Measurements from ENCODE around the gene S1PR1.
"Not testable (repeated sequence)": the region's sequence is repeated elsewhere in the genome, so short reads cannot be mapped to it uniquely, and the experiment has no call there.

The S1PR1 gene

GRCh38 chr1:101220906-101221305 is 15.9 kb upstream of the S1PR1 start:
- no peak for DNase-seq

- DNase-seq = no peak
Measured at GRCh38 chr1:101221945-101222429, 14.8 kb upstream of the S1PR1 start.

- no peak for DNase-seq
Measured at GRCh38 chr1:101227837-101228236, 9.0 kb upstream of the S1PR1 start.

DNA sequence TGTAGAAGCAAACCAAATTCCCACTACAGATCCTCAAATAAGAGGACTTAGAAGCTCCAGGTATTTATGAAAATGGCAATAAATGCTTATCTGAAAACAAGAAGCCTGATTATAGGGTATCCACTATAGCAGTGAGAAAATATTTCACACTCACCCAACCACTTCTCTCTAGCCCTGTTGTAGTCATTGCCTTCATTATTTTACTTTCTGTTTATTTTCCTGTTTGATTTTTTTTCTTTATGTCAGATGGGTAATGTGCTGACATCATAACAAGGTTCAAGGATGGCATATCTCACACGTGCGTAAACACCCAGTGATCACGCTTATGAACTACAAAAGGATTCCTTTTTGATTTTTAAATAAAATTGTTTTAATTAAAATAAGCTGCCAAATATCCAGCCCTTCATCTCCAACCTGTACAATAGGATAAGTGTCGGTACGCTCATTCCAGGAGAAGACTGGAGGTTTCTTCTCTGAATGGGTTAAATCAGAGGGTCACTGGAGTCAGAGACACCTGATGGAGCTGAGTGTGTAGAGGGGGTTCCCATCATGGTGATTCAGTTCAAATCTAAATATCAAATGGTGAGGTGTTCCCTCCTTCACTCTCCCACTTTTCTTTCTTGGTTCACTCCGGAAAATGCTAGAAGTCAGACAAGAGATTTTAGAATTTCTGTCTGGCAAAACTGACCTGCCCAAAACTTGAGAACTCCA is 8.2 kb upstream of the S1PR1 start:
- DNase-seq = no peak

DNA sequence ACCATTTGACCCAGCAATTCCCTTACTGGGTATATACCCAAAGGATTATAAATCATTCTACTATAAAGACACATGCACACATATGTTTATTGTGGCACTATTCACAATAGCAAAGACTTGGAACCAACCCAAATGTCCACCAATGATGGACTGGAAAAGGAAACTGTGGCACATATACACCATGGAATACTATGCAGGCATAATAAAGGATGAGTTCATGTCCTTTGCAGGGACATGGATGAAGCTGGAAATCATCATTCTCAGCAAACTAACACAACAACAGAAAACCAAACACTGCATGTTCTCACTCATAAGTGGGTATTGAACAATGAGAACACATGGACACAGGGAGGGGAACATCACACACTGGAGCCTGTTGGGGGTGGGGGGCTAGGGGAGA is 4.6 kb upstream of the S1PR1 start:
- not testable (repeated sequence) for DNase-seq

DNA sequence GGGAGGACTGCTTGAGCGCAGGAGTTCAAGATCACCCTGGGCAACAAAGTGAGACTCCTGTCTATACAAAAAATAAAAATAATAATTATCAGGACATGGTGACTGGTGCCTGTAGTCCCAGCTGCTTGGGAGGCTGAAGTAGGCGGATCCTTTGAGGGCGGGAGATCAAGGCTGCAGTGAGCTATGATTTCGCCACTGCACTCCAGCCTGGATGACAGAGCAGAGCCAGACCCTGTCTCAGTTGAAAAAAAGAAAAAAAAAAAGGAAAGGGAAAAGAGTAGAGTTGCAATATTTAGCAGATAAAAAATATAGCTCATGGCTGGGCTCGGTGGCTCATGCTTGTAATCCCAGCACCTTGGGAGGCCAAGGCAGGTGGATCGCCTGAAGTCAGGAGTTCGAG is 3.3 kb upstream of the S1PR1 start:
- DNase-seq = no peak

DNA sequence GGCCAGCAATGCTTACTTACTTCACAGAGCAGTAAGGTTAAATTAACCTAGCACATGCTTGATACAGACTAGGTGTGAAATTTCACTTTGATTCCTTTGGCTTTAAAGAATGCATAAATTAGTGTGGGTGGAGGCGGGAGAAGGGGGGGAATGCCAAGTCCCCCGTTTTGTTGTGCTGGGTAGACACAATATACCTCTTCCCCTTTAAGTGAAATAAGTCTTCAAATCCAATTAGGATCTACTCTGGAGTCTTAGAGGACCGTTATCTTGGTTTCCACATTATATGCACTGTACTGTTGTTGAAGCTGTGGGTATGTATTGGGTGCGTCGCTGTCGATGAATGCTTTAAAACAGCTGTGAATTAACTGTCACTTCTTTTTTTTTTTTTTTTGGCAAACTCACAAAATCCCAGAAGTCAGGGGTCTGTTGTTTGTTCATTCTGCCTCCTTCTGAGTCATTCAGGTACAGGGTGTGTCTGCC is 1.6 kb upstream of the S1PR1 start:
- DNase-seq = no peak

GRCh38 chr1:101235696-101236515 is 913 bp upstream of the S1PR1 start:
- peak; percentile 64 for DNase-seq

GRCh38 chr1:101237229-101237837 is 514 bp downstream of the S1PR1 start:
- DNase-seq = peak; percentile 15

DNA sequence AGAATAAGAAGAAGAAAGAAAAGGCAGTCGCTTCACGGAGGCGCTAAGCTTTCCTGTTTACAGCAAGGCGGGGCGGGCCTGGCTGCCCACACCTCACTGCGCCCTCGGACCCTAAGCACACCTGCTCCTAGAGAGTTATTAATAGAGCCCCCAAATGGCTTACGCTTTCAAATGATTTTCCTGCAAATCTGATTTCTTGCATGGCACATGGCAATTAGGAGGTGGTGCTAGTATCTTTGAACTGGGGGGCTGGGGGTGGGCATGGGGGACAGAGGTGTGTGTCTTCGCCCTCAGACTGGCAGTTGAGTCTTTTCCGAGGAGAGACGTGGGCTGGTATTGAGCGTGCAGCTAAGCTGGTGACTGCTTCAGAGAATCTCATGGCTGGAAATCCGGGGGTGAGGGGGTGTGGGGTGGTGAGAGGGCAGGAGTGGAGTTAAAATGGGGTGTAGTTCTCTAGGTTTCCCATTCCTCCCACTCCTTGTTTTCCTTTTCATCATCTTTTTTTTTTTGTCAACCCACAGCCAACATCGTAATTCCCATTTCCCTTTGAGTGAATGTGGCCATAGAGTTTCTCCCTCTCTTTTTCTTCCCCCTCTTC is 1.3 kb downstream of the S1PR1 start:
- peak; percentile 60 for DNase-seq

DNA sequence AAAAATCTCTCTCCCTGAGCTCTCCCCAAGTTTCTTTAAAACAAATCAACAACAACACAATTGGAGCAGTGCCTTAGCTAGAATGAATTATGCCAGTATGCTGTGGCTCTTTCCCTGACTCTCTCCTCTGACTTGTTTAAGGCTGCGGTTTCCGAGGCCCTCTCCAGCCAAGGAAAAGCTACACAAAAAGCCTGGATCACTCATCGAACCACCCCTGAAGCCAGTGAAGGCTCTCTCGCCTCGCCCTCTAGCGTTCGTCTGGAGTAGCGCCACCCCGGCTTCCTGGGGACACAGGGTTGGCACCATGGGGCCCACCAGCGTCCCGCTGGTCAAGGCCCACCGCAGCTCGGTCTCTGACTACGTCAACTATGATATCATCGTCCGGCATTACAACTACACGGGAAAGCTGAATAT is 1.9 kb downstream of the S1PR1 start:
- peak; percentile 86 for DNase-seq

DNA sequence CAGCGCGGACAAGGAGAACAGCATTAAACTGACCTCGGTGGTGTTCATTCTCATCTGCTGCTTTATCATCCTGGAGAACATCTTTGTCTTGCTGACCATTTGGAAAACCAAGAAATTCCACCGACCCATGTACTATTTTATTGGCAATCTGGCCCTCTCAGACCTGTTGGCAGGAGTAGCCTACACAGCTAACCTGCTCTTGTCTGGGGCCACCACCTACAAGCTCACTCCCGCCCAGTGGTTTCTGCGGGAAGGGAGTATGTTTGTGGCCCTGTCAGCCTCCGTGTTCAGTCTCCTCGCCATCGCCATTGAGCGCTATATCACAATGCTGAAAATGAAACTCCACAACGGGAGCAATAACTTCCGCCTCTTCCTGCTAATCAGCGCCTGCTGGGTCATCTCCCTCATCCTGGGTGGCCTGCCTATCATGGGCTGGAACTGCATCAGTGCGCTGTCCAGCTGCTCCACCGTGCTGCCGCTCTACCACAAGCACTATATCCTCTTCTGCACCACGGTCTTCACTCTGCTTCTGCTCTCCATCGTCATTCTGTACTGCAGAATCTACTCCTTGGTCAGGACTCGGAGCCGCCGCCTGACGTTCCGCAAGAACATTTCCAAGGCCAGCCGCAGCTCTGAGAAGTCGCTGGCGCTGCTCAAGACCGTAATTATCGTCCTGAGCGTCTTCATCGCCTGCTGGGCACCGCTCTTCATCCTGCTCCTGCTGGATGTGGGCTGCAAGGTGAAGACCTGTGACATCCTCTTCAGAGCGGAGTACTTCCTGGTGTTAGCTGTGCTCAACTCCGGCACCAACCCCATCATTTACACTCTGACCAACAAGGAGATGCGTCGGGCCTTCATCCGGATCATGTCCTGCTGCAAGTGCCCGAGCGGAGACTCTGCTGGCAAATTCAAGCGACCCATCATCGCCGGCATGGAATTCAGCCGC is 2.5 kb downstream of the S1PR1 start:
- DNase-seq = peak; percentile 61

GRCh38 chr1:101240041-101240430 is 3.2 kb downstream of the S1PR1 start:
- DNase-seq = no peak

DNA sequence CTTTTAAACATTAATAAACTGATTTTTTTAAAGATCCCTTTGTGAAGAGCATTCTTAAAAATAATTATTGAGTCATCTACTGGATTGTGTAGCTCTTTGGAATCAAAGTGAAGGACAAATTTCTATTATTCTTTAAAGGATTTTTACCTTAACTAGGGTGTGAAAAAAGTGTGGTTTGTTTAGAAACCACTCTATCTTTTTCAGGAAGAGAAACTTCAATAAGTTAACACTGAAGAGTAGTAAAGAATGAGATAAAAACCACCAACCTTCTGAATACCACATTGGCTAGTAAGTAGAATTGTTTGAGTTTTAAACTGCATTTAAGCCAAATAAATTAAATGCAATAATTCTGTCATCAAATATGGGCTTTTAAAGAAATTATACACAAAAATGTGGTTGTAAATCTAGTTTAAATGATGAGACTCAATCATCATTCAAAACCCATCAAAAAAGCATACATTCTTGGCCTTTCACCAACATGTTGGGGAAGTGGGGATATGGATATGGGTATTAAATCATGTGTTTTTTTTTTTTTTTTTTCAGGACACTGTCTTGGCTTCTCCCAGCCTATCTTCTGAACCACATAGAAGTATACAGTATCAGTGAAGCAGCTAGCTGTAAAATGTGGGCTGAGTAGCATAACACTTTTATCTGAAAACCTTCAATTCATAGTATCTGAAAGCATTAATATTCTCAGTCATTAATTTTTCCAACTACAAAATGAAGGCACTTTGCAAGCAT is 4.8 kb downstream of the S1PR1 start:
- DNase-seq = no peak

GRCh38 chr1:101242324-101243050 is 5.7 kb downstream of the S1PR1 start:
- DNase-seq = no peak

GRCh38 chr1:101243751-101244150 is 6.9 kb downstream of the S1PR1 start:
- no peak for DNase-seq

- no peak for DNase-seq
Measured at GRCh38 chr1:101244842-101245241, 8.0 kb downstream of the S1PR1 start.

GRCh38 chr1:101245246-101245927 is 8.6 kb downstream of the S1PR1 start:
- DNase-seq = no peak

DNA sequence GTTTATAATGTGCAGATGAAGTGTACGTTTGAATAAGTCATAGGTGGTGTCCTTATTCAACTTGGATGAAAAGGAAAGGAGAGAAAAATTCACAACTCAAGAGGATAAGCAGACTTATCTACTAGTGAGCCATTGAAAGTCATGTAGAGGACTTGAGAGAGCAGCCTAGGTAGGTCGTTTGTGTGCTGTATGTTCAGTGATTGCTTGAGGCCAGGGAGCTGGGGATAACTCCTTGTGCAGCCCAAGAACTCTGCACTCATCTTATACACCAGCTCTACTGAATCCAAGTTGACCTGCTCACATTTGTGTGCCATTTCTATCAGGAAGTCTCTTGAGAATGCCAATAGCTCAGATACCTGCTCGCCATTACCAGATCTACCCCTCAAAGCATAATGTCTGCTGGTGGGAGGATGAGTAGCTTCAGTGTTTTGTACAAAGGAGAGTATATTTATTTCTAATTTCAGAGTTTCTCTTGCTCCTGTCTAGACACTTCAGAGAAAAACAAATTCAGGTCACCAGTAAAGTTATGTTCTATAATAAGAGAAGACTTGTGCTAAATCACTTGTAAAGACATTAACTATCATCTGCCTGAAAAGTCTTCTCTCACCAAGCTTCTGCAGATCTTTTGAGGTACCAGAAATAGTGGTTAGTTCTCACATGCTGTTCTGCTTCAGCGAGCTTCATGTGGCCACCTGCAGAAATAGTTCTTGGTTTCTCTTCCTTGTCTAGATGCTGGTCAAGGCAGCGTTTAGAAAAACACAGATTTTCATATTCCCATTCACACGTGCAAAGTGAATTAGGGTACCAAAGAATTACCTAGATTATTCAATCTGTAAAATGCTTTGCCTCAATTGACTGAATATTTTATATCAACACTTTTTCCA is 10.8 kb downstream of the S1PR1 start:
- no peak for DNase-seq
